A673 (cell line): ENCODE results near the gene ICAM2. TPM values are rescaled to one million over a fixed set of nuclear protein-coding genes. Genes with fewer than 3 reads are reported as not detected.

ENCODE experiments used
- BruUV-seq: library from RNA; stranded (reverse); fragments of 400-500 nt; replicated peaks from 2 replicates; lab custom pipeline; 2021; lab: Mats Ljungman, UMichigan
- CTCF ChIA-PET: fragments of 300-600 bp; sonication (Branson Sonifier 250); formaldehyde crosslinking; loops from one replicate; lab custom pipeline; 2022; ENCODE audit warnings: antibody characterized with exemption; lab: Charles Lee
- POLR2A ChIA-PET: fragments of 300-600 bp; sonication (Branson Sonifier 250); formaldehyde crosslinking; loops from one replicate; lab custom pipeline; 2022; ENCODE audit warnings: antibody characterized with exemption; ENCODE audit not compliant: low non-redundant PET; lab: Charles Lee
- DNase-seq: peaks from one replicate; pipeline ENCODE4 v3.0.0-alpha.2; 2015; ENCODE audit warnings: low spot score
- H3K27ac ChIP-seq: fragments of 200-600 bp; sonication (generic); 2 replicates; pipeline ENCODE4 v1.5.1; 2016; ENCODE audit warnings: mixed run types, low read depth, mild to moderate bottlenecking, mixed read lengths, antibody characterized with exemption, low read length; ENCODE audit not compliant: poor library complexity, severe bottlenecking
- H3K27me3 ChIP-seq: fragments of 200-600 bp; sonication (generic); replicated peaks from 2 replicates; pipeline ENCODE4 v1.6.1; 2017; ENCODE audit warnings: mixed run types, low read depth, mild to moderate bottlenecking, mixed read lengths, antibody characterized with exemption, low read length; ENCODE audit not compliant: insufficient read depth, poor library complexity
- H3K36me3 ChIP-seq: fragments of 200-600 bp; sonication (generic); 2 replicates; pipeline ENCODE4 v1.6.1; 2016; ENCODE audit warnings: mixed run types, mild to moderate bottlenecking, mixed read lengths, antibody characterized with exemption, low read length; ENCODE audit not compliant: insufficient read depth, poor library complexity, severe bottlenecking
- H3K4me1 ChIP-seq: fragments of 200-600 bp; sonication (generic); 2 replicates; pipeline ENCODE4 v1.6.1; 2017; ENCODE audit warnings: mixed run types, mild to moderate bottlenecking, mixed read lengths, antibody characterized with exemption, low read length; ENCODE audit not compliant: insufficient read depth, poor library complexity, severe bottlenecking
- H3K4me3 ChIP-seq: fragments of 200-600 bp; sonication (generic); 2 replicates; pipeline ENCODE4 v1.5.1; 2016; ENCODE audit warnings: low read depth, mixed run types, mild to moderate bottlenecking, mixed read lengths, low read length; ENCODE audit not compliant: poor library complexity, severe bottlenecking
- H3K9me3 ChIP-seq: fragments of 200-600 bp; sonication (generic); 2 replicates; pipeline ENCODE4 v1.6.1; 2016; ENCODE audit warnings: mixed run types, low read depth, mild to moderate bottlenecking, mixed read lengths, antibody characterized with exemption, low read length; ENCODE audit not compliant: poor library complexity, severe bottlenecking
- CTCF ChIP-seq: fragments of 300-800, 200-600 bp; sonication (generic); conservative IDR thresholded peaks from 2 replicates; pipeline ENCODE4 v1.5.1; 2017; ENCODE audit warnings: low read depth, mild to moderate bottlenecking, antibody characterized with exemption, low read length, moderate library complexity, mixed read lengths
- EZH2 ChIP-seq: fragments of 200-600 bp; sonication (generic); IDR thresholded peaks from 2 replicates; pipeline ENCODE4 v1.6.1; 2017; ENCODE audit warnings: borderline replicate concordance, low read depth, mild to moderate bottlenecking, mixed read lengths, antibody characterized with exemption, low read length; ENCODE audit not compliant: poor library complexity, severe bottlenecking
- intact Hi-C: fragments of 100-400 bp; cut with micrococcal nuclease; formaldehyde crosslinking; loops from one replicate; pipeline ENCODE4 v1.10.0; 2022; ENCODE audit not compliant: unreplicated experiment
- total RNA-seq: library from RNA; stranded (reverse); gene quantifications from 2 replicates; pipeline ENCODE4 v1.2.3, GENCODE V29; 2021

ICAM2 gene
- total RNA-seq, 1 experiment from 2014 or later: 0.99 TPM

GRCh38 chr17:63969278-63969677, 51.2 kb downstream of the ICAM2 start:
- TF ChIP-seq CTCF (no peak), EZH2 (no peak)
- Histone ChIP-seq H3K36me3 (no peaks in the 10 kb centered on the region), H3K4me1 (no peaks in the 10 kb centered on the region), H3K4me3 (no peak overlapping the region), H3K27me3 (no peaks in the 10 kb centered on the region), H3K9me3 (no peaks in the 10 kb centered on the region), H3K27ac (no peak overlapping the region)
- DNase-seq: no peak
- POLR2A ChIA-PET: no interaction called here
- no TSS peak for BruUV-seq
- CTCF ChIA-PET: no interaction called here
- intact Hi-C loops: no loop called here

- POLR2A ChIA-PET: no interaction called here
- TF ChIP-seq CTCF (no peak), EZH2 (no peak)
- no TSS peak for BruUV-seq
These were observed 52.5 kb downstream of the ICAM2 start for GRCh38 chr17:63967953-63968352.

GRCh38 chr17:63966646-63967264, 53.7 kb downstream of the ICAM2 start:
- Histone ChIP-seq H3K27me3 (no peaks in the 10 kb centered on the region), H3K27ac (no peak overlapping the region), H3K36me3 (no peaks in the 10 kb centered on the region), H3K9me3 (no peaks in the 10 kb centered on the region), H3K4me1 (no peaks in the 10 kb centered on the region), H3K4me3 (no peak overlapping the region)
- ChIA-PET CTCF (interaction anchor here (0.6 kb wide), 1 partner anchor 38 kb away, joined by 3 read pairs; no protein-coding TSS in a partner anchor), POLR2A (no interaction called here)
- intact Hi-C loops: no loop called here
- no peak for DNase-seq
- BruUV-seq: no TSS peak
- TF ChIP-seq EZH2: no peak
- TF ChIP-seq CTCF: no peak

More at GRCh38 chr17:63967953-63968352, 52.5 kb downstream of the ICAM2 start:
- no peaks in the 10 kb centered on the region for H3K9me3 ChIP-seq
- intact Hi-C loops: no loop called here
- no peak overlapping the region for H3K27ac ChIP-seq
- CTCF ChIA-PET: no interaction called here
- no peaks in the 10 kb centered on the region for H3K36me3 ChIP-seq
- H3K4me1 ChIP-seq: no peaks in the 10 kb centered on the region
- no peak for DNase-seq
- H3K27me3 ChIP-seq: no peaks in the 10 kb centered on the region
- no peak overlapping the region for H3K4me3 ChIP-seq
